HFFc6 (cell line): ENCODE results near the gene NPTX2. TPM values are rescaled to one million over a fixed set of nuclear protein-coding genes. Genes with fewer than 3 reads are reported as not detected.
"Not testable (repeated sequence)": the region's sequence is repeated elsewhere in the genome, so short reads cannot be mapped to it uniquely, and the experiment has no call there.

ENCODE experiments used
- DNase-seq: peaks from one replicate; pipeline ENCODE4 v3.0.0-alpha.2; 2018
- H3K27ac Mint-ChIP-seq: 2 replicates; pipeline ENCODE4 v1.8.0; 2020; ENCODE audit warnings: mild to moderate bottlenecking, mixed read lengths
- H3K27me3 Mint-ChIP-seq: 2 replicates; pipeline ENCODE4 v1.8.0; 2021; ENCODE audit warnings: mild to moderate bottlenecking, moderate library complexity, mixed read lengths; ENCODE audit not compliant: insufficient read depth
- H3K36me3 Mint-ChIP-seq: 2 replicates; pipeline ENCODE4 v1.8.0; 2021; ENCODE audit warnings: low read depth, mixed read lengths
- H3K4me1 Mint-ChIP-seq: 2 replicates; pipeline ENCODE4 v1.8.0; 2020; ENCODE audit warnings: low read depth, mixed read lengths
- H3K4me3 Mint-ChIP-seq: 2 replicates; pipeline ENCODE4 v1.8.0; 2020; ENCODE audit warnings: mild to moderate bottlenecking, moderate library complexity, mixed read lengths
- H3K9me3 Mint-ChIP-seq: 2 replicates; pipeline ENCODE4 v1.8.0; 2020; ENCODE audit warnings: mild to moderate bottlenecking, mixed read lengths
- total RNA-seq, 6 experiments: library from RNA; stranded (reverse); fragmentation: NEBNext Ultra II Directional; extraction: Animal tissue kit (Norgen Biotek cat#: 25700); gene quantifications; 2 replicates in 1 of 6; 3 replicates in 5 of 6; pipeline ENCODE4 v1.2.3, GENCODE V29; 2021
- TF ChIP-seq, protein P1 (sequence below): fragments of 200-600 bp; sonication (generic); IDR thresholded peaks from 2 replicates; pipeline ENCODE4 v1.5.0; 2021; ENCODE audit warnings: antibody characterized with exemption, mild to moderate bottlenecking

NPTX2 gene
- total RNA-seq, 6 experiments from 2014 or later: not detected

GRCh38 chr7:98571986-98572385, 45.1 kb upstream of the NPTX2 start:
- Mint-ChIP-seq H3K4me1 (peaks cover 9% of the 10 kb centered on the region), H3K27me3 (peaks cover 10% of the 10 kb centered on the region), H3K9me3 (peaks cover 24% of the 10 kb centered on the region), H3K4me3 (no peak overlapping the region), H3K27ac (no peak overlapping the region), H3K36me3 (peaks cover 8% of the 10 kb centered on the region; the same call in 1 of the 2 replicates)
- TF ChIP-seq, protein P1, sequence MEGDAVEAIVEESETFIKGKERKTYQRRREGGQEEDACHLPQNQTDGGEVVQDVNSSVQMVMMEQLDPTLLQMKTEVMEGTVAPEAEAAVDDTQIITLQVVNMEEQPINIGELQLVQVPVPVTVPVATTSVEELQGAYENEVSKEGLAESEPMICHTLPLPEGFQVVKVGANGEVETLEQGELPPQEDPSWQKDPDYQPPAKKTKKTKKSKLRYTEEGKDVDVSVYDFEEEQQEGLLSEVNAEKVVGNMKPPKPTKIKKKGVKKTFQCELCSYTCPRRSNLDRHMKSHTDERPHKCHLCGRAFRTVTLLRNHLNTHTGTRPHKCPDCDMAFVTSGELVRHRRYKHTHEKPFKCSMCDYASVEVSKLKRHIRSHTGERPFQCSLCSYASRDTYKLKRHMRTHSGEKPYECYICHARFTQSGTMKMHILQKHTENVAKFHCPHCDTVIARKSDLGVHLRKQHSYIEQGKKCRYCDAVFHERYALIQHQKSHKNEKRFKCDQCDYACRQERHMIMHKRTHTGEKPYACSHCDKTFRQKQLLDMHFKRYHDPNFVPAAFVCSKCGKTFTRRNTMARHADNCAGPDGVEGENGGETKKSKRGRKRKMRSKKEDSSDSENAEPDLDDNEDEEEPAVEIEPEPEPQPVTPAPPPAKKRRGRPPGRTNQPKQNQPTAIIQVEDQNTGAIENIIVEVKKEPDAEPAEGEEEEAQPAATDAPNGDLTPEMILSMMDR: no peak
- DNase-seq: no peak

DNA sequence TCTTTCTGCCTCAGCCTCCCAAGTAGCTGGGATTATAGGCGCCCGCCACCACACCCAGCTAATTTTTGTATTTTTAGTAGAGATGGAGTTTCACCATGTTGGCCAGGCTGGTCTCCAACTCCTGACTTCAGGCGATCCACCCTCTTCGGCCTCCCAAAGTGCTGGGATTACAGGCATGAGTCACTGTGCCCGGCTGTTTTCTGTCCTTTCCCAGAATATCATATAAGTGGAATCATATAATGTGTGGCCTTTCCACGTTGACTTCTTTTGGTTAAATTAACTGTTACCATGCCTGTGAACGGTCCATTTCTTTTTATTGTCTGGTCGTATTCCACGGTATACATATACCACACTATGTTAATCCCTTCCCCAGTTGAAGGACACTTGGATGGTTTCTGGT, 44.4 kb upstream of the NPTX2 start:
- DNase-seq, H3K4me1 Mint-ChIP-seq, H3K4me3 Mint-ChIP-seq, H3K27me3 Mint-ChIP-seq, H3K36me3 Mint-ChIP-seq, H3K27ac Mint-ChIP-seq: not testable (repeated sequence)
- peaks cover 24% of the 10 kb centered on the region for H3K9me3 Mint-ChIP-seq

DNA sequence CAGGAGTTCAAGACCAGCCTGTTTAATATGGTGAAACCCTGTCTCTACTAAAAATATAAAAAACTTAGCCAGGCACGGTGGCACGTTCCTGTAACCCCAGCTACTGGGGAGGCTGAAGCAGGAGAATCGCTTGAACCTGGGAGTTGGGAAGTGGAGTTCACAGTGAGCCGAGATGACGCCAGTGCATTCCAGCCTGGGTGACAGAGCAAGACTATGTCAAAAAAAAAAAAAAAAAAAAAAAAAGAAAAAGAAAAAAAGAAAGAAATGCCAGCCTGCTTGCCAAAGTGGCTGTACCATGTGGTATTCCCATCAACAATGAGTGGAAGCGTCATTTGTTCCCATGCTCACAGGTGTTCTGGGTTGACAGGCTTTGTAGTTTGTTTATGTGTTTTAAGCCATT, 43.3 kb upstream of the NPTX2 start:
- H3K27ac Mint-ChIP-seq: no peak overlapping the region
- H3K4me1 Mint-ChIP-seq: peaks cover 9% of the 10 kb centered on the region
- H3K36me3 Mint-ChIP-seq: peaks cover 8% of the 10 kb centered on the region; the same call in 1 of the 2 replicates
- H3K4me3 Mint-ChIP-seq: no peak overlapping the region
- H3K9me3 Mint-ChIP-seq: peaks cover 24% of the 10 kb centered on the region
- no peak for DNase-seq
- TF ChIP-seq, protein P1: no peak
- peaks cover 10% of the 10 kb centered on the region for H3K27me3 Mint-ChIP-seq

DNA sequence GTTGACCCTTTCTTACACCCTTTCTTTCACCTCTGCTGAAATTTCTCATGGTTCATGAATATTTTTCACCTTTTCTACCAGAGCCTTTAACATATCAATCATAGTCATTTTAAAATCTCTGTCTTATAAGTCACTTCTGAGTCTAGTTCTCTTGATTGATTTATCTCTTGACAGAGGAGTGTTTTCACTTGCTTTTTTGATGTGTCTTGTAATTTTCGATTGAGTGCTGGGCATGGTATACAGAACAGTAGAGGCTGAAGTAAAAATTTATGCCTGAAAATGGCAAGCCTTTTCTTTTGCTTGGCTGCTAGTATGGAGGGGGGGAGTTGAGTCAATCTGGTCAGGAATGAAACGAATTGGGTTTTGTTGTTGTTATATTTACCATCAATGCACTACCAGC, 41.2 kb upstream of the NPTX2 start:
- TF ChIP-seq, protein P1: no peak

GRCh38 chr7:98584830-98585229, 32.3 kb upstream of the NPTX2 start:
- Mint-ChIP-seq H3K36me3 (no peaks in the 10 kb centered on the region), H3K4me3 (no peak overlapping the region), H3K27ac (no peak overlapping the region), H3K27me3 (no peaks in the 10 kb centered on the region), H3K9me3 (no peaks in the 10 kb centered on the region; the same call in 1 of the 2 replicates), H3K4me1 (no peaks in the 10 kb centered on the region)
- DNase-seq: no peak
- TF ChIP-seq, protein P1: no peak

More for the DNA sequence above, 41.2 kb upstream of the NPTX2 start:
- H3K4me1 Mint-ChIP-seq: no peaks in the 10 kb centered on the region
- H3K36me3 Mint-ChIP-seq: peaks cover 8% of the 10 kb centered on the region; the same call in 1 of the 2 replicates
- H3K27me3 Mint-ChIP-seq: peaks cover 8% of the 10 kb centered on the region
- no peak for DNase-seq
- no peak overlapping the region for H3K27ac Mint-ChIP-seq
- peaks cover 24% of the 10 kb centered on the region for H3K9me3 Mint-ChIP-seq
- H3K4me3 Mint-ChIP-seq: no peak overlapping the region

- no peak overlapping the region for H3K4me3 Mint-ChIP-seq
- no peak for DNase-seq
- no peak overlapping the region for H3K27ac Mint-ChIP-seq
- peaks cover 4% of the 10 kb centered on the region for H3K27me3 Mint-ChIP-seq
- no peaks in the 10 kb centered on the region for H3K36me3 Mint-ChIP-seq
- H3K9me3 Mint-ChIP-seq: peaks cover 4% of the 10 kb centered on the region; the same call in 1 of the 2 replicates
- TF ChIP-seq, protein P1: no peak
- no peaks in the 10 kb centered on the region for H3K4me1 Mint-ChIP-seq
Observed at GRCh38 chr7:98591926-98592325, 25.2 kb upstream of the NPTX2 start.
